HepG2 (cell line): ENCODE results near the gene ARIH2. TPM values are rescaled to one million over a fixed set of nuclear protein-coding genes. Genes with fewer than 3 reads are reported as not detected.

Experiments used
- ATAC-seq: fragments of 200-7000 bp; cut with Tn5 transposase; 3 replicates; pipeline ENCODE4 v1.9.1; 2020; ENCODE audit warnings: mild to moderate bottlenecking, moderate library complexity
- BruUV-seq: library from RNA; stranded (reverse); fragments of 400-500 nt; replicated peaks from 2 replicates; lab custom pipeline; 2021; lab: Mats Ljungman, UMichigan
- CTCF ChIA-PET: fragments of 300-600 bp; formaldehyde crosslinking; extraction: SDS; loops from one replicate; lab custom pipeline; 2021; ENCODE audit warnings: low total read pairs, inconsistent platforms, low intra/inter-chr PET ratio; lab: Yijun Ruan, JAX
- POLR2A ChIA-PET: fragments of 350-600 bp; sonication (Branson Sonifier 250); formaldehyde crosslinking; loops from one replicate; lab custom pipeline; 2020; ENCODE audit warnings: antibody characterized with exemption, inconsistent platforms; lab: Yijun Ruan, JAX
- DNase-seq: peaks from one replicate; pipeline ENCODE4 v3.0.0-alpha.2; 2015; ENCODE audit warnings: low spot score
- FAIRE-seq: peaks from 3 replicates; lab custom pipeline; 2011; peaks lifted over from hg19 to GRCh38; lab: Jason Lieb, UNC
- H2AFZ ChIP-seq: one replicate; pipeline ENCODE4 v1.6.1; 2011; ENCODE audit warnings: low read length, inconsistent platforms
- H3K27ac ChIP-seq: fragments of 300-600 bp; 3 replicates; pipeline ENCODE4 v1.8.0; 2011; ENCODE audit warnings: mixed run types, mild to moderate bottlenecking, mixed read lengths, low read length, inconsistent platforms; ENCODE audit not compliant: insufficient read depth; ENCODE audit errors: extremely low read length
- H3K27me3 ChIP-seq, 2 experiments: fragments of 200-600 bp in 1 of 2; 2 replicates in 1 of 2; 3 replicates in 1 of 2; pipeline versions ENCODE4 v1.6.0 to v1.8.0; 2011; ENCODE audit warnings: low read length in 2 of 2, mild to moderate bottlenecking in 2 of 2, moderate library complexity in 2 of 2, inconsistent platforms in 1 of 2; ENCODE audit not compliant: insufficient read depth in 2 of 2, control insufficient read depth in 1 of 2
- H3K36me3 ChIP-seq, 2 experiments: fragments of 200-600 bp in 1 of 2; replicated peaks in 1 of 2; 2 replicates in 1 of 2; 3 replicates in 1 of 2; pipeline versions ENCODE4 v1.5.1 to v1.8.0; 2011; ENCODE audit warnings: low read length in 2 of 2, inconsistent platforms in 1 of 2; ENCODE audit not compliant: insufficient read depth in 2 of 2, control insufficient read depth in 1 of 2
- H3K4me1 ChIP-seq: 2 replicates; pipeline ENCODE4 v1.5.1; 2012; ENCODE audit warnings: low read length, inconsistent platforms; ENCODE audit not compliant: insufficient read depth
- H3K4me2 ChIP-seq: 2 replicates; pipeline ENCODE4 v1.6.0; 2011; ENCODE audit warnings: low read depth, low read length, inconsistent platforms
- H3K4me3 ChIP-seq, 3 experiments: fragments of 200-600 bp in 1 of 3; sonication (generic), shearing (Covaris generic) in 1 of 3; replicated peaks in 1 of 3; 2 replicates each; pipeline ENCODE4 v1.5.1; 2011 to 2016; ENCODE audit warnings: low read length in 3 of 3, inconsistent platforms in 2 of 3, low read depth in 2 of 3, mild to moderate bottlenecking in 2 of 3, control low read depth in 1 of 3, mixed read lengths in 1 of 3; ENCODE audit not compliant: insufficient read depth in 1 of 3
- H3K79me2 ChIP-seq: one replicate; pipeline ENCODE4 v1.6.1; 2011; ENCODE audit warnings: low read length, inconsistent platforms; ENCODE audit not compliant: insufficient read depth
- H3K9ac ChIP-seq: 2 replicates; pipeline ENCODE4 v1.6.0; 2011; ENCODE audit warnings: mild to moderate bottlenecking, low read depth, low read length, inconsistent platforms; ENCODE audit not compliant: insufficient read depth
- H3K9me3 ChIP-seq: 2 replicates; pipeline ENCODE4 v1.5.1; 2012; ENCODE audit warnings: mild to moderate bottlenecking, low read length
- H4K20me1 ChIP-seq: 2 replicates; pipeline ENCODE4 v1.6.0; 2011; ENCODE audit warnings: inconsistent platforms, mild to moderate bottlenecking, low read length, moderate library complexity; ENCODE audit not compliant: insufficient read depth
- FIP1L1 ChIP-seq: fragments of 200-400 bp; formaldehyde crosslinking; IDR thresholded peaks from 2 replicates; pipeline ENCODE4 v1.6.1; 2018; ENCODE audit warnings: low read depth, mild to moderate bottlenecking, low read length, moderate library complexity, borderline replicate concordance; ENCODE audit not compliant: insufficient read depth
- HNF4A ChIP-seq: sonication (generic); formaldehyde crosslinking; IDR thresholded peaks from 2 replicates; pipeline ENCODE4 v1.4.0; 2020; ENCODE audit warnings: missing genetic modification reagents
- KLF6 ChIP-seq: IDR thresholded peaks from 2 replicates; pipeline ENCODE4 v1.8.0; 2016; ENCODE audit warnings: missing biosample characterization, missing genetic modification reagents
- MAFF ChIP-seq: IDR thresholded peaks from 2 replicates; pipeline ENCODE4 v1.6.1; 2011; ENCODE audit warnings: low read depth, low read length, improper control_type of control experiment
- MEIS1 ChIP-seq: sonication (generic); formaldehyde crosslinking; IDR thresholded peaks from 2 replicates; pipeline ENCODE4 v1.9.0; 2021; ENCODE audit warnings: mild to moderate bottlenecking, missing genetic modification reagents, moderate library complexity, borderline replicate concordance
- NFYB ChIP-seq: sonication (generic); formaldehyde crosslinking; IDR thresholded peaks from 2 replicates; pipeline ENCODE4 v1.4.0; 2020; ENCODE audit warnings: missing genetic modification reagents
- RFXANK ChIP-seq: IDR thresholded peaks from 2 replicates; pipeline ENCODE4 v1.6.1; 2016
- SKI ChIP-seq: fragments of 450-650 bp; IDR thresholded peaks from one replicate; pipeline ENCODE4 v1.6.1; 2018; ENCODE audit warnings: mild to moderate bottlenecking; ENCODE audit not compliant: partially characterized antibody
- ZNF253 ChIP-seq: sonication (generic); formaldehyde crosslinking; IDR thresholded peaks from 2 replicates; pipeline ENCODE4 v1.8.0; 2022; ENCODE audit warnings: mild to moderate bottlenecking, missing genetic modification reagents, borderline replicate concordance
- ZNF660 ChIP-seq: sonication (generic); formaldehyde crosslinking; IDR thresholded peaks from 2 replicates; pipeline ENCODE4 v1.5.1; 2020; ENCODE audit warnings: mild to moderate bottlenecking, low read depth, missing genetic modification reagents, borderline replicate concordance
- ZNF780A ChIP-seq: sonication (generic); formaldehyde crosslinking; IDR thresholded peaks from 2 replicates; pipeline ENCODE4 v1.8.0; 2022; ENCODE audit warnings: mild to moderate bottlenecking, missing genetic modification reagents, moderate library complexity
- ZNF788 ChIP-seq: sonication (generic); formaldehyde crosslinking; IDR thresholded peaks from 2 replicates; pipeline ENCODE4 v1.5.0; 2020; ENCODE audit warnings: mild to moderate bottlenecking, missing genetic modification reagents, borderline replicate concordance
- WGBS: methylation state at CpG from one replicate; pipeline ENCODE4 v1.1.6; 2017; ENCODE audit warnings: low lambda C conversion rate; 5-methylcytosine and 5-hydroxymethylcytosine counted together
- in situ Hi-C: cut with HindIII; loops from 2 replicates; pipeline ENCODE4 v1.10.0; 2017; ENCODE audit warnings: low pct_unique_long_range_greater_than_20kb; ENCODE audit not compliant: extremely low pct_ligation_motif_present
- intact Hi-C: fragments of 100-400 bp; cut with micrococcal nuclease; formaldehyde crosslinking; loops from one replicate; pipeline ENCODE4 v1.10.0; 2022; ENCODE audit not compliant: unreplicated experiment
- polyA plus RNA-seq, 8 experiments: library from polyadenylated mRNA; depleted of rRNA in 3 of 8; stranded (reverse) in 7 of 8; unstranded in 1 of 8; fragments of >200 nt; fragmentation: Illumina TruSeq in 4 of 8; extraction: Trizol in 4 of 8; gene quantifications; 2 replicates each; pipeline versions ENCODE4 v1.2.1 to v1.2.3, GENCODE V29; 2011 to 2016; ENCODE audit warnings: low read depth in 4 of 8, missing spikeins in 1 of 8, mixed read lengths in 1 of 8; ENCODE audit not compliant: insufficient read depth in 1 of 8
- total RNA-seq, 5 experiments: library from RNA; depleted of rRNA; stranded (reverse); fragments of >200 nt; fragmentation: Illumina TruSeq; extraction: Trizol; gene quantifications; 2 replicates each; pipeline ENCODE4 v1.2.3, GENCODE V29; 2016; ENCODE audit warnings: low read depth in 1 of 5
- TF ChIP-seq, protein P1 (sequence below): sonication (generic); formaldehyde crosslinking; IDR thresholded peaks from 2 replicates; pipeline ENCODE4 v1.5.0; 2020; ENCODE audit warnings: mild to moderate bottlenecking, missing genetic modification reagents, borderline replicate concordance
- TF ChIP-seq, protein P2 (sequence below): sonication (generic); formaldehyde crosslinking; IDR thresholded peaks from 2 replicates; pipeline ENCODE4 v1.4.0; 2020; ENCODE audit warnings: missing genetic modification reagents, borderline replicate concordance
- TF ChIP-seq, protein P3 (sequence below): sonication (generic); IDR thresholded peaks from 2 replicates; pipeline ENCODE4 v1.6.1; 2016; ENCODE audit warnings: low read depth, borderline replicate concordance

Gene ARIH2
- total and polyA plus RNA-seq, 2 of the 13 experiments (the other 11 are each of a cell fraction or from before 2014, with no cell fraction given): 64.8 to 83.3 TPM

DNA sequence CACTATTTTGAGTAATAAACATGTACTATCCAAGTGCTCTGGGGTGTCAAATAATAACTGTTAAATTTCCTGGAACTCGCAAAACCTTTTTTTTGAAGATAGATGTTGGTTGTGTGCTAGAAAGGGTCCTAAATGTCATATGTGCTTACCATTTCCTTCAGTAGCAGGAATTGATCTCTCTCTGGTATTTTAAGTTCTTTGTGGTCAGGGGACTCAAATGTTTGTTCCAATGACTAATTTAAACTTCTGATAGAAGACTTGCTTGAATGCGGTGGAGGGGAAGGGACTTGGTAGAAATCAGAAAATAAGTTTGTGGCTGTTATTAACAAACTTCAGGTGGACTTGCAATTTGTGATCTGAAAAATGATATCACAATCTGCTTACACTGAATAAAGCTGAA lies 26.8 kb downstream of the ARIH2 start:
- no peak overlapping the region for H2AFZ ChIP-seq
- peaks cover 3 to 16% of the 10 kb centered on the region in 2 experiments; a peak in 4 of 5 replicates for H3K36me3 ChIP-seq
- H4K20me1 ChIP-seq: no peaks in the 10 kb centered on the region
- 96% methylated on average over 2 of the region's 2 CpGs for WGBS
- POLR2A ChIA-PET: no interaction called here
- no peak for ATAC-seq
- H3K27ac ChIP-seq: peak overlapping the region; percentile 4
- peaks cover 19% of the 10 kb centered on the region for H3K79me2 ChIP-seq
- H3K4me2 ChIP-seq: no peak overlapping the region
- in situ Hi-C loops (no loop called here), intact Hi-C loops (no loop called here)
- CTCF ChIA-PET: no interaction called here
- no peak for DNase-seq
- H3K9me3 ChIP-seq: no peaks in the 10 kb centered on the region
- no peak overlapping the region for H3K4me3 ChIP-seq
- no TSS peak for BruUV-seq
- H3K9ac ChIP-seq: no peak overlapping the region
- H3K4me1 ChIP-seq: peaks cover 19% of the 10 kb centered on the region
- FAIRE-seq: no peak
- TF ChIP-seq ZNF660: no peak
- TF ChIP-seq RFXANK (CRISPR knock-in tag): no peak
- TF ChIP-seq, protein P1, sequence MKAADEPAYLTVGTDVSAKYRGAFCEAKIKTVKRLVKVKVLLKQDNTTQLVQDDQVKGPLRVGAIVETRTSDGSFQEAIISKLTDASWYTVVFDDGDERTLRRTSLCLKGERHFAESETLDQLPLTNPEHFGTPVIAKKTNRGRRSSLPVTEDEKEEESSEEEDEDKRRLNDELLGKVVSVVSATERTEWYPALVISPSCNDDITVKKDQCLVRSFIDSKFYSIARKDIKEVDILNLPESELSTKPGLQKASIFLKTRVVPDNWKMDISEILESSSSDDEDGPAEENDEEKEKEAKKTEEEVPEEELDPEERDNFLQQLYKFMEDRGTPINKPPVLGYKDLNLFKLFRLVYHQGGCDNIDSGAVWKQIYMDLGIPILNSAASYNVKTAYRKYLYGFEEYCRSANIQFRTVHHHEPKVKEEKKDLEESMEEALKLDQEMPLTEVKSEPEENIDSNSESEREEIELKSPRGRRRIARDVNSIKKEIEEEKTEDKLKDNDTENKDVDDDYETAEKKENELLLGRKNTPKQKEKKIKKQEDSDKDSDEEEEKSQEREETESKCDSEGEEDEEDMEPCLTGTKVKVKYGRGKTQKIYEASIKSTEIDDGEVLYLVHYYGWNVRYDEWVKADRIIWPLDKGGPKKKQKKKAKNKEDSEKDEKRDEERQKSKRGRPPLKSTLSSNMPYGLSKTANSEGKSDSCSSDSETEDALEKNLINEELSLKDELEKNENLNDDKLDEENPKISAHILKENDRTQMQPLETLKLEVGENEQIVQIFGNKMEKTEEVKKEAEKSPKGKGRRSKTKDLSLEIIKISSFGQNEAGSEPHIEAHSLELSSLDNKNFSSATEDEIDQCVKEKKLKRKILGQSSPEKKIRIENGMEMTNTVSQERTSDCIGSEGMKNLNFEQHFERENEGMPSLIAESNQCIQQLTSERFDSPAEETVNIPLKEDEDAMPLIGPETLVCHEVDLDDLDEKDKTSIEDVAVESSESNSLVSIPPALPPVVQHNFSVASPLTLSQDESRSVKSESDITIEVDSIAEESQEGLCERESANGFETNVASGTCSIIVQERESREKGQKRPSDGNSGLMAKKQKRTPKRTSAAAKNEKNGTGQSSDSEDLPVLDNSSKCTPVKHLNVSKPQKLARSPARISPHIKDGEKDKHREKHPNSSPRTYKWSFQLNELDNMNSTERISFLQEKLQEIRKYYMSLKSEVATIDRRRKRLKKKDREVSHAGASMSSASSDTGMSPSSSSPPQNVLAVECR (CRISPR knock-in tag): no peak
- TF ChIP-seq, protein P2, sequence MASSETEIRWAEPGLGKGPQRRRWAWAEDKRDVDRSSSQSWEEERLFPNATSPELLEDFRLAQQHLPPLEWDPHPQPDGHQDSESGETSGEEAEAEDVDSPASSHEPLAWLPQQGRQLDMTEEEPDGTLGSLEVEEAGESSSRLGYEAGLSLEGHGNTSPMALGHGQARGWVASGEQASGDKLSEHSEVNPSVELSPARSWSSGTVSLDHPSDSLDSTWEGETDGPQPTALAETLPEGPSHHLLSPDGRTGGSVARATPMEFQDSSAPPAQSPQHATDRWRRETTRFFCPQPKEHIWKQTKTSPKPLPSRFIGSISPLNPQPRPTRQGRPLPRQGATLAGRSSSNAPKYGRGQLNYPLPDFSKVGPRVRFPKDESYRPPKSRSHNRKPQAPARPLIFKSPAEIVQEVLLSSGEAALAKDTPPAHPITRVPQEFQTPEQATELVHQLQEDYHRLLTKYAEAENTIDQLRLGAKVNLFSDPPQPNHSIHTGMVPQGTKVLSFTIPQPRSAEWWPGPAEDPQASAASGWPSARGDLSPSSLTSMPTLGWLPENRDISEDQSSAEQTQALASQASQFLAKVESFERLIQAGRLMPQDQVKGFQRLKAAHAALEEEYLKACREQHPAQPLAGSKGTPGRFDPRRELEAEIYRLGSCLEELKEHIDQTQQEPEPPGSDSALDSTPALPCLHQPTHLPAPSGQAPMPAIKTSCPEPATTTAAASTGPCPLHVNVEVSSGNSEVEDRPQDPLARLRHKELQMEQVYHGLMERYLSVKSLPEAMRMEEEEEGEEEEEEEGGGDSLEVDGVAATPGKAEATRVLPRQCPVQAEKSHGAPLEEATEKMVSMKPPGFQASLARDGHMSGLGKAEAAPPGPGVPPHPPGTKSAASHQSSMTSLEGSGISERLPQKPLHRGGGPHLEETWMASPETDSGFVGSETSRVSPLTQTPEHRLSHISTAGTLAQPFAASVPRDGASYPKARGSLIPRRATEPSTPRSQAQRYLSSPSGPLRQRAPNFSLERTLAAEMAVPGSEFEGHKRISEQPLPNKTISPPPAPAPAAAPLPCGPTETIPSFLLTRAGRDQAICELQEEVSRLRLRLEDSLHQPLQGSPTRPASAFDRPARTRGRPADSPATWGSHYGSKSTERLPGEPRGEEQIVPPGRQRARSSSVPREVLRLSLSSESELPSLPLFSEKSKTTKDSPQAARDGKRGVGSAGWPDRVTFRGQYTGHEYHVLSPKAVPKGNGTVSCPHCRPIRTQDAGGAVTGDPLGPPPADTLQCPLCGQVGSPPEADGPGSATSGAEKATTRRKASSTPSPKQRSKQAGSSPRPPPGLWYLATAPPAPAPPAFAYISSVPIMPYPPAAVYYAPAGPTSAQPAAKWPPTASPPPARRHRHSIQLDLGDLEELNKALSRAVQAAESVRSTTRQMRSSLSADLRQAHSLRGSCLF (CRISPR knock-in tag): no peak
- TF ChIP-seq ZNF253 (CRISPR knock-in tag): no peak
- no peak for TF ChIP-seq MEIS1 (CRISPR knock-in tag)
- no peak for TF ChIP-seq HNF4A (CRISPR knock-in tag)
- no peak for TF ChIP-seq KLF6 (CRISPR knock-in tag)
- no peak for TF ChIP-seq SKI
- no peak for TF ChIP-seq ZNF788 (CRISPR knock-in tag)
- TF ChIP-seq, protein P3, sequence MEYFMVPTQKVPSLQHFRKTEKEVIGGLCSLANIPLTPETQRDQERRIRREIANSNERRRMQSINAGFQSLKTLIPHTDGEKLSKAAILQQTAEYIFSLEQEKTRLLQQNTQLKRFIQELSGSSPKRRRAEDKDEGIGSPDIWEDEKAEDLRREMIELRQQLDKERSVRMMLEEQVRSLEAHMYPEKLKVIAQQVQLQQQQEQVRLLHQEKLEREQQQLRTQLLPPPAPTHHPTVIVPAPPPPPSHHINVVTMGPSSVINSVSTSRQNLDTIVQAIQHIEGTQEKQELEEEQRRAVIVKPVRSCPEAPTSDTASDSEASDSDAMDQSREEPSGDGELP: no peak
- TF ChIP-seq ZNF780A (CRISPR knock-in tag): no peak
- no peak for TF ChIP-seq NFYB (CRISPR knock-in tag)
- no peak for TF ChIP-seq MAFF
- TF ChIP-seq FIP1L1: no peak
- no peaks in the 10 kb centered on the region for H3K27me3 ChIP-seq
